H7 (cell line): ENCODE results near the gene NPDC1. TPM values are rescaled to one million over a fixed set of nuclear protein-coding genes. Genes with fewer than 3 reads are reported as not detected.
A peak's percentile ranks its signal among the peaks of the same experiment; 100 is the strongest.

Source experiments
- DNase-seq: peaks from one replicate; pipeline ENCODE4 v3.0.0; 2012
- H3K27me3 ChIP-seq: 2 replicates; pipeline ENCODE4 v1.6.0; 2011; ENCODE audit warnings: mild to moderate bottlenecking, low read length; ENCODE audit not compliant: control insufficient read depth, insufficient read depth
- H3K36me3 ChIP-seq: replicated peaks from 2 replicates; pipeline ENCODE4 v1.5.1; 2011; ENCODE audit warnings: low read length; ENCODE audit not compliant: control insufficient read depth, insufficient read depth
- H3K4me3 ChIP-seq: 2 replicates; pipeline ENCODE4 v1.5.1; 2011; ENCODE audit warnings: low read depth, mild to moderate bottlenecking, control low read depth, low read length, moderate library complexity; ENCODE audit not compliant: insufficient read depth
- total RNA-seq: library from RNA; depleted of rRNA; stranded (reverse); fragments of >200 nt; shearing (Covaris generic); gene quantifications from 2 replicates; pipeline ENCODE4 v1.2.3, GENCODE V29; 2014; rRNA removed

NPDC1 gene
- total RNA-seq, result 10.1 and 25.1 TPM in 2 replicates

DNA sequence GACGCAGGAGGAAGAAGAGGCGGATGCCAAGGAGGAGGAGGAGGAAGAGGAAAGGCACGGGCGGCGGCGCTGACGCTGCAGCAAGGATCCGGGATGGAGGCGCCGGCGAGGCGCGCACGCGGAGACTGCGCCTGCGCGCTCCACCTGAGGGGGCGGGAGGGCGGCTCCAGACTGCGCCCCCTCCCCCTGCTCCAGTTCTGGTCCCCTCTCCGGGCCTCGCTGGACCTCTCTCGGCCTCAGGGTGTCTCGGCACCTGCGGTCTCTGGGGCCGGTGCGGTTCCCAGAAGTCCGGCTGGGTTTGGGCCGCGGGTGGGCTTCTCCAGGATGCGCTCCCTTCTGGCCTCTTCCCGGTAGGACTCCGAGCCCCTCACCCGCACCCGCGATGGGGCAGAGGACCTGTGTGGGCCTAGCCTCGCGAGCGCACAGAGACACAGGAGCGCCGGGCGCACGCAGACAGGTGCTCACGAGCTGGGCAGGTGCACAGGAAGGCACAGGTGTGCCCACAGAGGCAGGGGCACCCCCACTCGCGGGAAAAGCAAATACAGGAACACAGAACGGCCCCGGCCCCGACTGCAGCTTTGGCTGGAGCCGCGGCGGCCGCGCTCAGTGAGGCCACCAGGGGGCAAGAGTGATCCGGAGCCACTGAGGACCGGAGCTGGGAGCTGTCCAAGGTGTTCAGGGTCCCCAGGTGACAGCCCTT lies at the start of gene NPDC1:
Gene NPDC1 (minus strand): TSS at position 90 of the 700 bp plus-strand sequence. CDS start 188 bp downstream, outside the sequence.
- DNase-seq, result peak; percentile 100
- peaks cover 46% of the 10 kb centered on the region for H3K27me3 ChIP-seq
- no peaks in the 10 kb centered on the region for H3K36me3 ChIP-seq
- peak within 1 kb of the TSS; percentile 61 for H3K4me3 ChIP-seq

GRCh38 chr9:137089232-137089947 lies 43.4 kb upstream of the NPDC1 start:
- Histone ChIP-seq H3K4me3 (no peak overlapping the region), H3K27me3 (no peaks in the 10 kb centered on the region), H3K36me3 (no peaks in the 10 kb centered on the region; the same call in none of the 2 replicates)
- DNase-seq, result no peak

DNA sequence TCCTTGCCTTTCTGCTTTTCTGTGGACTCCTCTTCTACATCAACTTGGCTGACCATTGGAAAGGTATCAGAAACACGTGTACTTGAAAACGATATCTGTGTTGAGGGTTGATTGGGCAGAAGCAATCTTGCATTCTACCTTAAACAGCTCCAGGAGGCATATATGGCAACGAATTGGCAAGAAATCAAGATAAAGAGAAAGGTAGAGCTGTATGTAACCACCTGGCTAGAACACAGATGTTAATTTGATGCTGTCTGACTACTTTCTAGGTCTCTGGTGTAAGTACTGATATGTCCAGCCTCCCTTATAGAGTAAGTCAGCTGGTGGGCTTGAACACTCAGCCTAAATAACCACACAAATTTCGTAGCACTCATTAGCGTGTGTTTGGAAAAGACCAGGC lies 42.1 kb upstream of the NPDC1 start:
- Histone ChIP-seq H3K36me3 (no peaks in the 10 kb centered on the region; the same call in none of the 2 replicates), H3K27me3 (no peaks in the 10 kb centered on the region), H3K4me3 (no peak overlapping the region)
- no peak for DNase-seq

GRCh38 chr9:137087409-137087925 lies 41.5 kb upstream of the NPDC1 start:
- DNase-seq, result no peak
- Histone ChIP-seq H3K4me3 (peak overlapping the region; percentile 76), H3K27me3 (no peaks in the 10 kb centered on the region), H3K36me3 (no peaks in the 10 kb centered on the region; the same call in 1 of the 2 replicates)

DNA sequence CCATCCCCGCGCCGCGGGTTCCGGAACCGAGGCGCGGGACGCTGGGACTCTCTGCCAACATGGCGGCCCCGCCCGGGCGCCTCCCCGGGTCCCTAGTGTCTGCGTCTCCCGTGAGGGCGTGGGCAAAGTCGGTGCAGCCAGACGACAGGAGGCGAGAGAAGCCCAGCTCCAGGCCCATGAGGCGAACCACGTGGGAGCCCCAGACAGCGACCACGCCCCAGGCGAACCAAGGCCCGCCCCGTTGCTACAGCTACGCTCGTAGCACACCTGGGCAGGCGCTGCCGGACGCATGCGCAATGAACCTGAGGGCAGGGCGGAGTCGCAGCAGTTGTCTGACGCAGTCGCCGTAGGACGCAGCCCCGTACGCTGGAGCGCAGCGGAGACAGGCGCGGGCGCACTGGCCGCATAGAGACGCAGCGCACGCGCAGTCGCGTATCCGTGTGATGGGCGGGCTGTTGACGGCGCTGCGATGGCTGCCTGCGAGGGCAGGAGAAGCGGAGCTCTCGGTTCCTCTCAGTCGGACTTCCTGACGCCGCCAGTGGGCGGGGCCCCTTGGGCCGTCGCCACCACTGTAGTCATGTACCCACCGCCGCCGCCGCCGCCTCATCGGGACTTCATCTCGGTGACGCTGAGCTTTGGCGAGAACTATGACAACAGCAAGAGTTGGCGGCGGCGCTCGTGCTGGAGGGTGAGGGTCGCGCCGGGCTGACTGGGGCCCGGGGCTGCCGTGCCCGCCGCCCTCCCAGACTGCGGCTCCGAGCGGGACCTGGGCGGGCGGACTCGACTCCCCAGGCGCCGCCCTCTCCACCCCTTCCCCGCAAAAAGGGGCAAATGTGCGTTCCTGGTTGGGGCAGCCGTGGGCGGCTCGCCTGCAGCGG lies 40.8 kb upstream of the NPDC1 start, which contains the start of gene MAN1B1:
Gene MAN1B1 (plus strand): TSS at position 455 of the 878 bp plus-strand sequence. CDS start 15 bp downstream, at position 470.
- Histone ChIP-seq H3K36me3 (no peaks in the 10 kb centered on the region; the same call in 1 of the 2 replicates), H3K4me3 (peak within 1 kb of the TSS; percentile 76), H3K27me3 (no peaks in the 10 kb centered on the region)
- peak; percentile 99 for DNase-seq

GRCh38 chr9:137085920-137086530 lies 40.0 kb upstream of the NPDC1 start:
- peak; percentile 85 for DNase-seq
- peaks cover 2% of the 10 kb centered on the region; the same call in 1 of the 2 replicates for H3K36me3 ChIP-seq
- H3K4me3 ChIP-seq, result peak overlapping the region; percentile 76
- no peaks in the 10 kb centered on the region for H3K27me3 ChIP-seq

DNA sequence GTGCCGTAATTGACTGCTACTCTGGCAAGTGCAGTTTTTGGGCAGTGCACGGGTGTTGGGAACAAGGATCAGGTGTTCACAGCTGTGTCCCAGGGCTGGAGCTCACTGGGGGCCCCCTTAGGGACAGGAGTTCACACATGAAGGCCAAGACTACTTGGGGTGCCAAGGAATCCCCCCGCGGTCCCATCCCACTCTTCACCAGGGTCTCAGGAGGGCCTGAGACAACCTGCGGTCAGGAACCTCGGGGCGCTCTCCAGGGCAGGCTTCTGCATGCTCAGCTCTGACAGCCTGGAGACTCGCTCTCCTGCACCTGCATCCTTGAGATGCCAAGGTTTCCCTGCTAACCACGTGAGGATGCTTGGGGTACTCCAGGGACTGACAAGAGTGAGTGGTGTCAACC lies 38.5 kb upstream of the NPDC1 start:
- H3K4me3 ChIP-seq, result no peak overlapping the region
- H3K36me3 ChIP-seq, result peaks cover 2% of the 10 kb centered on the region; the same call in 1 of the 2 replicates
- no peak for DNase-seq
- no peaks in the 10 kb centered on the region for H3K27me3 ChIP-seq

GRCh38 chr9:137083394-137084004 lies 37.5 kb upstream of the NPDC1 start:
- Histone ChIP-seq H3K4me3 (no peak overlapping the region), H3K36me3 (peaks cover 2% of the 10 kb centered on the region), H3K27me3 (peaks cover 4% of the 10 kb centered on the region)
- no peak for DNase-seq

GRCh38 chr9:137082925-137083290 lies 36.9 kb upstream of the NPDC1 start:
- peaks cover 10% of the 10 kb centered on the region for H3K27me3 ChIP-seq
- DNase-seq, result no peak
- peaks cover 2% of the 10 kb centered on the region for H3K36me3 ChIP-seq
- no peak overlapping the region for H3K4me3 ChIP-seq

DNA sequence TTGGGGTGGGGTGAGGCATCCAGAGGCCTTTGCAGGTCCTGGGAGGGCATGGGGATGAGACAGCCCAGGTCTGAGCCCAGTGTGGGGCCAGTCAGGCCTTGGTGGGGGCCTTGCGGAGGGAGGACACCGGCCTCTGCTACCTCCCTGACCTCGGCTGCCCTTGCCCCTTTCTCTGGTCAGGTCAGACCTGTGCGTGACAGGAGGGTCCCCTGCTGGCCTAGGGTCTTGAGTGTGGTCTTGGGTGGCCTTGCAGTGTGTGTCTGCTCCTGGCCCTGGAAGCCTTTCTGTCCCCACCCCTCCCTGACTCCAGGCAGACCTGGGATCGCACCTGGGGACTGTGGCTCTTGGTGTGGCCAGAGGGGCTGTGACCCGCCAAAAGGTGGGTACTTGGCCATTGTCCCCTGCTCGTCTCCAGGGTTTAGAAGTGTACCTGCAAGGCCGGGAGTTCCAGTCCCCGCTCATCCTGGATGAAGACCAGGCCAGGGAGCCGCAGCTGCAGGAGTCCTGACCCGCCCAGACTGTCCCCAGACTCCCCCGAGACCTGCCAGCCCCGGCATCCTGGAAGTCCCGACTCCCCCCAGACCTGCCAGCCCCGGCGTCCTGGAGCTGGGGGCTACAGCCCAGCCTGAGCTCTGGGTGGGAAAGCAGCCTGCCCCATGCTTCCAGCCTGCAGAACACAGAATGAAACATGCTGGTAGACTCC lies 36.4 kb upstream of the NPDC1 start:
- H3K4me3 ChIP-seq, result no peak overlapping the region
- DNase-seq, result no peak
- H3K27me3 ChIP-seq, result peaks cover 13% of the 10 kb centered on the region
- peaks cover 2% of the 10 kb centered on the region for H3K36me3 ChIP-seq

DNA sequence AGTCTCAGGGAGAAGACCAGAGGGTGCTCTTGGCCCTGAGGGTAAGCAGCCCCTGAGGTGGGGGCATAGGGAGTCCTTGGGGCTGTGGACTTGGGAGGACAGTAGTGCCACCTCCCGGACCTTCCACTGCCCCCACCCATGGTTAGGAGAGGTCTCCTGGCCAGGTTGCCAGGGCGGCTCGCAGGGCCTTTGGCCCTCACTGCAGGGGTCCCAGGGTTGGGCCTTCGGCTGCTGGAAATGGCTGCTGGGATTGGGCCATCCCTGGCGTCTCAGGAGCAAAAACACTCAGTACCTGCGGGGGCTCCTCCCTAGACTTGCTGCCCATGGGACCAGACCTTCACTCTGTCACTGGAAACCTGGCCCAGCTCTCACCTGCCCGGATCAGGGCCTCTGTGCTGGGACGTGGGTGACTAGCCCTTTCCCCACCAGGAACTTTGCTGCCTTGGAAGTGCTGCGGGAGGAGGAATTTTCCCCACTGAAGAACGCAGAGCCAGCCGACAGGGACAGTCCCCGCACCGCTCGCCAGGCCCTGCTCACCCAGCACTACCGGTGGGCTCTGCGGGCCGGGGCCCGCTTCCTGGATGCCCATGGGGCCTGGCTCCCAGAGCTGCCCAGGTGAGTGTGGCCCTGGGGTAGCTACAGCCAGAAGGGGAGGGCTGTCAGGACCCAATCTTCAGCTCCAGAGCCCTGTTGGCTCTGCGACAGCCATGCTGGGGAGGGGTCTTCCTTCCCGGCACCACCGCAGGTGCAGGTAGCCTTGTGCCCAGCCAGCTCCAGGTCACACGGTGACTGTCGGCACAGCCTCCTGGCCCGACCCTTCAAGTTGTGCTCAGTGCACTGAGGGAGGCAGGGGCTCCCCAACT lies 34.5 kb upstream of the NPDC1 start:
- H3K4me3 ChIP-seq, result no peak overlapping the region
- peaks cover 13% of the 10 kb centered on the region for H3K27me3 ChIP-seq
- no peak for DNase-seq
- peaks cover 2% of the 10 kb centered on the region for H3K36me3 ChIP-seq

DNA sequence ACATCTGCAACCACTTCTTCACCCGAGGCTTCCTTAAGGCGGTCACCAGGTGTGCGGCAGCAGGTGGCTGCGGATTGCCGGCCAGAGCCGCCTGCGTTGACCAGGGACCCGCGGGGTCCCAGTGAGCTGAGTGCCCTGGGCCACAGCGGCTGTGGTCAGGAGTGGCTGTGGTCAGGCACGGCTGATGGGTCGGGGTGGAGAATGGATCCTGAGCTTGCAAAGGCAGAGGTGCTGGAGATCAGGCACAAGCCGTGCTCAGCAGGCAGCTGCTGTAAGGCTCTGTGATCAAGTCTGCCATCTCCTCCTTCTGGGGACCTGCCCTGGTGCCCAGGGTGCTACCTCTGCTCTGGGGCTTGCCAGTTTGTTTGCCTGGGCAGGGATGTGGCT lies 33.4 kb upstream of the NPDC1 start:
- peaks cover 2% of the 10 kb centered on the region for H3K36me3 ChIP-seq
- peaks cover 13% of the 10 kb centered on the region for H3K27me3 ChIP-seq
- no peak overlapping the region for H3K4me3 ChIP-seq
- no peak for DNase-seq
